HG03439 (cell line): ENCODE results near the gene HTR1D.

Experiments
- ATAC-seq: cut with Tn5 transposase; IDR thresholded peaks from one replicate; pipeline ENCODE4 v1.9.1; 2021; ENCODE audit warnings: mild to moderate bottlenecking, moderate library complexity; ENCODE audit not compliant: unreplicated experiment

The HTR1D gene

DNA sequence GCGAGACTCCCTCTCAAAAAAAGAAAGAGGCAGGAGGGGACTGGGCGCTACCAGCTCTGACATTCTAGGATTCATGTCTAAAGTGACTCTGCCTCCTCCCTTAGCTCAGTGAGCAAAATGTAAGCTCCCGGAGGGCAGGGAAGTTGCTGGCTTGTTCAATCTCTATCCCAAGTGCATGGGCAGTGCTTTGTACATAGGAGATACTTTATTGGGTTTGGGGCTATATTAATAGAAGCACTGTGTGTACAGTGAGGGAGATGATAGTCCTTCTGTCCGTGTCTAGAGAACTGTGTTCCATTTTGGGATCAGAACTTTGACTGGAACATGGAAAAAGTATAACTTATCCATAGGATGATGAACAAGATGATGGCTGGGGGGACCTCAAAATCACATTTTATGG, 31.9 kb downstream of the HTR1D start:
- ATAC-seq, result no peak

DNA sequence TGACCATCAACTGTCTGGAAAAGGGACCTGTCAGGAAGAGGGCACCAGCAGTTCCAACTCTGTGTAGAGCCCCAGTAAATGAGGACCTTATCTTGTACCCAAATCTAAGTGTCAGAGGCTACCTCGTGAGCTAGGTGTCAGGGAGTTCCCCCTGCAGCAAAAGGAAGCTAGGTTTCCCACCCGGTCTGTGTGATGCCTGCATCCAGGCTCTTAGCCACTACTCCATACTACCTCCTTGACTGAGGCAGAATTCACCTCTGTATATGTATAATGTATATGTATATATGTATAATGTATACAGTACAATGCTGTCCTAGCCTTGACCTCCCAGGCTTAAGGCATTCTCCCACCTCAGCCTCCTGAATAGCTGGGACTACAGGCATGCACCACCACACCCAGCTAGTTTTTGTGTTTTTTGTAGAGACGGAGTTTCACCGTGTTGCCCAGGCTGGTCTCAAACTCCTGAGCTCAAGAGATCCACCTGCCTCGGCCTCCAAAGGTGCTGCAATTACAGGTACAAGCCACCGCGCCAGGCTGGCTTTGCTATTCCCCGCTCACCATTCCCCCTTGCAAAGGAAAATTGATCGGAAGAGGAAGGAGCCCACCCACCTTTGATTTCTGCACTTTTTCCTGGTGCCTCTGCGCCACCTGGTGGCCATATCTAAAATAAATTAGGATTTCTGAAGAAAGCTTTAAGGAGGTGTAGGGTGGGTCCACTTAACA, 32.9 kb downstream of the HTR1D start:
- no peak for ATAC-seq

DNA sequence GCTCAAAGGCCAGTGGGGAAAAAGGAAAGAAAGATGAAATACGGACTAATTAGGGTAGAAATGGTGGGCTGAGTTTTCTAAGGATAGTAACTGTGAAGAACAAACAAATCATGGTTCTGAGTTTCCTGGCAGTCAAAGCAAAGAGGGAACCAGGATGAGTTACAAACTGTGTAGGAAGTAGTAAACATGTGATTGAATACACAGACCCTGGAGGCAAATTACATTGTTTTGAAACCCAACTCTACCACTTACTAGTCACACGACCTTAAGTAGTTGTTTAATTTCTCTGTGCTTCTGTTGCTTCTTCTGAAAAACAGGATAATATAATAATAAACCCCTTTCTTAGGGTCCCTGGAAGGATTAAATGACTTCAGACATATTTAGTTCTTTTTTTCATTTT, 37.4 kb downstream of the HTR1D start:
- no peak for ATAC-seq

DNA sequence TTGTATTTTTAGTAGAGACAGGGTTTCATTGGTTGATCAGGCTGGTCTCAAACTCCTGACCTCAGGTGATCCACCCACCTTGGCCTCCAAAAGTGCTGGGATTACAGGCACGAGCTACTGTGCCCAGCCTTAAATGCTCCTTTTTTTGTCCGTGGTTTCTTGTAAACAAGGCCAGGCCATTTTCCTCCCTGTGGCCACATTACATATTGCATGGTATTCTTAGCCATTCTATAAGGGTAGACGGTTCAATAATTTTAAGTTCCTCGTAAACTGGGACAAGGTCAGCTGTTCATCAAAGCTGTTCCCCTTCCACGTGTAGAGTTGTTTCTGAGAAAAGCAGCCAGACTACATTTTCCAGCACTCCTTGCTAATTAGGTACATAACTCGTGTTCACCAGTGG, 38.4 kb downstream of the HTR1D start:
- ATAC-seq, result no peak

DNA sequence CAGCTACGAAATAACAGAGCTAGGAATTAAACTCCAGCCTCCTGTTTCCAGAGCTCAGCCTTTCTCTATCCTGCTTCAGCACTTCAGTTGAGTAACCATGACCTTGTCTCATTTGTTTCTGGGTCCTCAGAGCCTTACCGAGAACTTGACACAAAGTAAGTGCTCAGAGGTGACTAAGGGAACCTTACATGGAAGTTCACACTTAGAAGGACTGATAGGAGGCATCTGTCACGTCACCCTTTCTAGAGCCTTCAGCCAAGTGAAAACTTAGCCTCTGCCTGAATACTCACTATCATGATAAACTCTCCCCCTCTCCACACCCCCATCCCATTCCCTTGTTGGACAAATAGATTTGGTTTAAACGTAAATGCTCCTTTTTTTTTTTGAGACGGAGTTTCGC, 38.9 kb downstream of the HTR1D start:
- ATAC-seq, result no peak

DNA sequence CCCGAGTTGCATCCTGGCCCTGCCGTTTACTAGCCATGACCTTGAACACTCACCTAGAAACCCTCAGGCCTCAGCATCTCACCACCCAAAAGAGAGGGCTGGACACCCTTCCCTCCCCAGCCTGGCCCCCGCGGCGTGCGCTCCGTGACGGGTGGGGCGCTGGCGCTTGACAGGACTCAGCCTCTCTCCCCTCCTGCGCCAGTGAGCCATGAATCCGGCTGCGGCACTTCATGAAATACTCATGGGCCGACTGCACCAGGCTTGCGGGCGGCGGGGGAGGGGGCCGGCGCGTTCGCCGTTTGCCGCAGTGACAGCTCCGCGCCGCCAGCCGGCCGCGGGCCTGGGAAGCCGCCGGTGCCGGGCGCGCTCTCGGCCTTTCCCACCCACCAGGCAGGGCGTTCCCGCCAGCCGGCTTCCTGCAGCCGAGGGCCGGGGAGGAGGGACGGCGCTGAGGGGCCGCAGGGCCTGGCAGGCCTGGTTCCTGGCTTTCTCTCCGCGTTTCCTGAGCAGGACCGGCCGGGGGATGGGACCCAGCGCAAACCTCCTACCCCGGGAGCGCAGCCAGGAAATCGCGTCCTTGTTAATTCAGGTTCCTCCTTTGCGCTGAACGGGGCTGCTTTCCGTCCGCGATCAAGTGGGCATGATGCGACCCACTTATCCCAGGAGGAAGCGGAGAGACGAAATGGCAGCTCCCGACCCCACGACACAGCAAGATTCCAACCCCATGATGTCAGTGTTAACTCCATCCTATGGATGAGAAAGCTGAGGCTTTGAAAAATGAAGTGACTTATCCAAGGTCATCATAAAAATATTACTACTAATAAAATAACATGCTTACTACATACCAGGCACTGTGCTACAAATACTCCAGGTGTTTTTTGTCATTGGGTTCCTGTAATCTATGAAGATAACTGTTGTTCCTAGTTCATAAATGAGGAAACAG, 39.6 kb downstream of the HTR1D start:
- ATAC-seq, result peak; percentile 53

DNA sequence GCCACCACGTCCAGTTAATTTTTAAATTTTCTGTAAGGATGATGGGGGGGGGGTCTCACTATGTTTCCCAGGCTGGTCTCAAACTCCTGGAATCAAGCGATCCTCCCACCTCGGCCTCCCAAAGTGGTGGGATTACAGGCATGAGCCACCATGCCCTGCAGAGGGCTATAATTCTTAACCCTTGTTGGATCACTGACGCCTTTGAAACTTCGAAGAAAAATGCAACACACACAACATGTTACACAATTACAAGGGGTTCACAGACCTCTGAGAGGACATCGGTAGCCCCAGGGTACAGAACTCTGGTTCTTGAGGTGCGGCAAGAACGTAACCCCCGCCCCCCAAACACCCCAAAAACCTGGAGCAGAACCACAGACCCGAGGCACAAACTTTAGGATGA, 40.3 kb downstream of the HTR1D start:
- no peak for ATAC-seq

GRCh38 chr1:23174426-23175110, 42.7 kb downstream of the HTR1D start:
- no peak for ATAC-seq

- ATAC-seq, result no peak
Measured at GRCh38 chr1:23171181-23171755, 46.0 kb downstream of the HTR1D start.

- no peak for ATAC-seq
Measured at GRCh38 chr1:23169727-23170335, 47.5 kb downstream of the HTR1D start.

DNA sequence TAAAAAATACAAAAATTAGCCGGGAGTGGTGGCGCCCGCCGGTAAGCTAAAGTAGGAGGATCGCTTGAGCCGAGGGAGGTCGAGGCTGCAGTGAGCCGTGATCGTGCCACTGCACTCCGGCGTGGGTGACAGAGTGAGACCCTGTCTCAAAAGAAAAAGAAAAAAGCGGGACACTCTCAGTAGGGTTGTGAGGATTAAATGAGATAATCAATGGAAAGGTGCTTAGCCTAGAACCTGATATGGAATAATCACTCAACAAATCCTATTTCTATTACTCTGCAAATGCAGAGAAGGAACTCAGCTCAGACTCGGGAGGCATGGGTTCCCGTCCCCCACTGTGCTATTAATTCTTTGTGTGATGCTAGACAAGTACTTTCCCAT, 48.1 kb downstream of the HTR1D start:
- ATAC-seq, result no peak

- ATAC-seq, result peak; percentile 84
Measured at GRCh38 chr1:23168445-23169194, 48.7 kb downstream of the HTR1D start, which contains the start of gene LUZP1. Gene LUZP1, minus strand, starts transcription at chr1:23168856.

DNA sequence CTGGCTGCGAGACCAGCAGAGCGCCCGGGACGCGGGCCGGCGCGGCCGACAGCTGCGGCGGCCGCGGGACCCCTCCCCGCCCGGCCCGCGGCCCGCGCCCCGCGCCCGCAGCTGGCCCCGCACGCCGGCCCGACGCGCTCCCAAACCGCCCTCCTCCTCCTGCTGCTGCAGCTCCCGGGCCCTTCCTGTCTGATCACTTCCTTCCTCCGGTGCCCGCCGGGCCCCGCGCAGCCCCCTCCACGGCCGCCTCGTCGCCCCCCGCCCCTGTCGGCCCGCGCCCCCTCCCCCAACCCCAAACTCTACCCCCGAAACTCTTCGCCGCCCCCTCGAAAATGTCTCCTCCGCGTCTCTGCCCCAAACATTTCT, 49.2 kb downstream of the HTR1D start:
- no peak for ATAC-seq

DNA sequence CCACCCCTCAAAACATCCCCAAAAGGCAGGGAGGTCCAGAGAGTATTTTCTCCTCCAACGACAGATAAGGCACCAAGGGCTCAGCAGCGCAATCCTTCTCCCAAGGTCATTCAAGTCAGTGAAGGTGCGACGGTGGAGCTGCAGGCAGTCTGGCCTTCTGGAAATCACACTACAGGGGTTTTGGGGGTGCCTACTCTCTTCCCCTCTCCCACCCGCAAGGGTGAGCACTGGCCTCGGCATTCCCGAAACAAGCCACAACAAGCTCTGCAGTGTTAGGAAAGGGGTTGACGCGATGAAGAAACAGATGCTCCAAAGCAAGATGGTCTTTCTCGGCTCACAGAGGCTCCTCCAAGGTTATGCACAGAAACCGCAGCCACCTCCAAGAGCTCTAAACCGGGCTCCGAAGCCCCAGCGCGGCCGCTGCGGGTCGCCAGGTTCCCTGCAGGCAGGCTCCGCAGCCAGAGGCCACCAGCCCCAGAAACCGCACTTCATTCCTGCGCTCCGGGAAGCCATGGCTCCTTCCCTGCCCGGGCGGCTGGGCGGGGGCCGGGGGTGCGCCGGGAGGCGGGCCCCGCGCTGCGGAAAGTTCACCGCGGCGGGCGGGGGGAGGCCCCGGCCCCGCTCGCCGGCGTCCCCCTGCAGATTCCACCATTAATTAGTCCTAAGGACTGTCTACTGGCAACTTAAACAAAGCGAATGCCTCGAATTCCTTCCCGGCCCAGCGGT, 49.8 kb downstream of the HTR1D start:
- ATAC-seq, result no peak

DNA sequence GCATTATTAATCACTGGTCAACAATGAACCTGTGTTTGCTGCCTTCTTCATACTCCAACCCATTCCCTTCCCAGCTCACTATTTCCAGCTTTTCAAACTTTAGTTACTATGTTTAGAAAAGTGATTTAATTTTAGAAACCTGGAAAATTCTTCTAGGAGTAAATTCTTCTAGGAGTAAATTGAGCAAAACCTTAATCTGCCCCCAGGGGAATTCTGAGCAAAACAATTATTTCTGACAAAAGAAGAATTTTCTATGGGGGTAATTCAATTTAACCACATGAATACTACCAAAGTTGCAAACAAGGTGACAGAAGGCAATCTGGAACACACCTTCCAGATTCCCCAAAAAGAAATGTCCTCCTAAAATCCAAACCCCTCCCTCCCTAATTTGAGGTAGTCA, 50.4 kb downstream of the HTR1D start:
- no peak for ATAC-seq

- ATAC-seq, result no peak
Measured at GRCh38 chr1:23163395-23163794, 53.9 kb downstream of the HTR1D start.

- no peak for ATAC-seq
Measured at GRCh38 chr1:23159963-23160877, 57.1 kb downstream of the HTR1D start.

DNA sequence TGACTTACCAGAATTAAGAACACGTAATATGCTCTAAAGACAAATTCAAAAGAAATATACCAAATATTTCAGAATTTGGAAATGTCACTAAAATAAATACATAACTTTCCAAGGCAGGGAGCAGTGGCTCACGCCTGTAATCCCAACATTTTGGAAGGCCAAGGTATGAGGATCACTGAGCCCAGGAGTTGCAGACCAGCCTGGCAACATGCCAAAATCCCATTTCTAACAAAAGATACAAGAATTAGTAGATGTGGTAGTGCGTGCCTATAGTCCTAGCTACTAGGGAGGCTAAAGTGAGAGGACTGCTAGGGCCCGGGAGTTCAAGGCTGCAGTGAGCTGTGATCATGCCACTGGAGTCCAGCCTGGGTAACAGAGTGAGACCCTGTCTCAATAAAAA, 60.4 kb downstream of the HTR1D start:
- no peak for ATAC-seq
